PC-3 (cell line): ENCODE measurements around the gene C16orf96.

Source experiments
- CTCF ChIP-seq: fragments of 300-600 bp; sonication (generic); conservative IDR thresholded peaks from 2 replicates; pipeline ENCODE4 v1.5.1; 2017; ENCODE audit warnings: antibody characterized with exemption, low read depth, mild to moderate bottlenecking, low read length
- EZH2 ChIP-seq: fragments of 300-600 bp; sonication (generic); IDR thresholded peaks from one replicate; pipeline ENCODE4 v1.6.1; 2017; ENCODE audit warnings: antibody characterized with exemption, mild to moderate bottlenecking, low read length; ENCODE audit not compliant: unreplicated experiment
- EZH2phosphoT487 ChIP-seq: fragments of 300-600 bp; sonication (generic); IDR thresholded peaks from 2 replicates; pipeline ENCODE4 v1.6.1; 2018; ENCODE audit warnings: mild to moderate bottlenecking, antibody characterized with exemption, low read length, borderline replicate concordance

GRCh38 chr16:4517812-4518680 is 38.1 kb upstream of the C16orf96 start:
- TF ChIP-seq CTCF (peak; percentile 66), EZH2phosphoT487 (no peak), EZH2 (no peak)
